K562 (cell line): ENCODE data around the gene MAMDC4. TPM values are rescaled to one million over a fixed set of nuclear protein-coding genes. Genes with fewer than 3 reads are reported as not detected.
A peak's percentile ranks its signal among the peaks of the same experiment; 100 is the strongest.

ENCODE experiments used
- CHD1 ChIP-seq: fragments of 200-600 bp; sonication (generic); IDR thresholded peaks from one replicate; pipeline ENCODE4 v1.6.1; 2012; ENCODE audit warnings: mild to moderate bottlenecking, moderate library complexity, low read length, inconsistent platforms
- FOXJ3 ChIP-seq: sonication (generic); formaldehyde crosslinking; IDR thresholded peaks from 2 replicates; pipeline ENCODE4 v1.4.0; 2020; ENCODE audit warnings: mild to moderate bottlenecking, missing genetic modification reagents
- HDAC8 ChIP-seq: fragments of 450-650 bp; IDR thresholded peaks from 2 replicates; pipeline ENCODE4 v1.6.1; 2016; ENCODE audit warnings: mild to moderate bottlenecking, missing genetic modification characterization, moderate library complexity, missing compliant biosample characterization
- HMGN3 ChIP-seq: IDR thresholded peaks from 2 replicates; pipeline ENCODE4 v1.6.1; 2011; ENCODE audit warnings: borderline replicate concordance, low read depth, mild to moderate bottlenecking, mixed read lengths, low read length; ENCODE audit not compliant: insufficient read length; ENCODE audit errors: extremely low read depth
- IRF1 ChIP-seq: sonication (generic); formaldehyde crosslinking; IDR thresholded peaks from 2 replicates; pipeline ENCODE4 v1.8.0; 2022; ENCODE audit warnings: missing genetic modification reagents, mild to moderate bottlenecking, borderline replicate concordance
- LEF1 ChIP-seq: fragments of 450-650 bp; IDR thresholded peaks from 2 replicates; pipeline ENCODE4 v1.6.1; 2016; ENCODE audit warnings: mild to moderate bottlenecking
- MCM3 ChIP-seq: fragments of 450-650 bp; IDR thresholded peaks from 2 replicates; pipeline ENCODE4 v1.6.1; 2016
- MTA1 ChIP-seq: fragments of 450-650 bp; IDR thresholded peaks from 2 replicates; pipeline ENCODE4 v1.6.1; 2017; ENCODE audit warnings: borderline replicate concordance
- RBM15 ChIP-seq: fragments of 200-400 bp; formaldehyde crosslinking; IDR thresholded peaks from 2 replicates; pipeline ENCODE4 v1.6.1; 2018; ENCODE audit warnings: mild to moderate bottlenecking, low read length, moderate library complexity; ENCODE audit not compliant: insufficient read depth
- SRSF1 ChIP-seq: fragments of 200-400 bp; formaldehyde crosslinking; IDR thresholded peaks from 2 replicates; pipeline ENCODE4 v1.6.1; 2017; ENCODE audit warnings: mild to moderate bottlenecking, low read depth, low read length, moderate library complexity
- SUPT5H ChIP-seq: fragments of 450-650 bp; IDR thresholded peaks from 2 replicates; pipeline ENCODE4 v1.6.1; 2016
- TCF3 ChIP-seq: sonication (generic); formaldehyde crosslinking; IDR thresholded peaks from 2 replicates; pipeline ENCODE4 v1.4.0; 2020; ENCODE audit warnings: mild to moderate bottlenecking, missing genetic modification reagents
- ZBTB11 ChIP-seq, 3 experiments: fragments of 200-800 bp in 1 of 3; fragments of 250-450 bp in 1 of 3; fragments of 450-650 bp in 1 of 3; sonication (Bioruptor Pico) in 1 of 3; sonication (Bioruptor generic) in 1 of 3; formaldehyde crosslinking in 1 of 3; IDR thresholded peaks; 2 replicates each; pipeline versions ENCODE4 v1.6.1 to v1.8.0; 2016 to 2022; ENCODE audit warnings: mild to moderate bottlenecking in 2 of 3, missing genetic modification characterization in 2 of 3, missing compliant biosample characterization in 1 of 3, moderate library complexity in 1 of 3
- ZNF717 ChIP-seq: fragments of 250-450 bp; sonication (Bioruptor Pico); IDR thresholded peaks from 2 replicates; pipeline ENCODE4 v1.5.0; 2021
- polyA plus RNA-seq, 8 experiments: library from polyadenylated mRNA; depleted of rRNA in 4 of 8; stranded (reverse) in 5 of 8; unstranded in 3 of 8; fragments of >200 nt; fragmentation: Nextera tagmentation in 2 of 8; fragmentation: Illumina TruSeq in 1 of 8; extraction: Ambion mirVana in 2 of 8; extraction: Trizol in 1 of 8; gene quantifications; 2 replicates each; pipeline versions ENCODE4 v1.2.1 to v1.2.3, GENCODE V29; 2011 to 2014; ENCODE audit warnings: inconsistent platforms in 1 of 8, missing spikeins in 1 of 8
- total RNA-seq, 7 experiments: library from RNA; depleted of rRNA in 6 of 7; stranded (reverse); fragments of >200 nt in 6 of 7; fragmentation: Illumina TruSeq in 2 of 7; extraction: Trizol in 2 of 7; gene quantifications; 2 replicates each; pipeline versions ENCODE4 v1.2.1 to v1.2.3, GENCODE V29; 2011 to 2021; ENCODE audit warnings: low replicate concordance in 1 of 7
- TF ChIP-seq, protein P1 (sequence below): fragments of 450-650 bp; IDR thresholded peaks from 2 replicates; pipeline ENCODE4 v1.6.1; 2017; ENCODE audit warnings: antibody characterized with exemption, mild to moderate bottlenecking
- TF ChIP-seq, protein P2 (sequence below): fragments of 450-650 bp; IDR thresholded peaks from 2 replicates; pipeline ENCODE4 v1.6.1; 2016

The MAMDC4 gene
- total and polyA plus RNA-seq, 9 of the 15 experiments (the other 6 are each of a cell fraction or from before 2014, with no cell fraction given) = 0.03 to 10.8 (median 1.5) TPM

DNA sequence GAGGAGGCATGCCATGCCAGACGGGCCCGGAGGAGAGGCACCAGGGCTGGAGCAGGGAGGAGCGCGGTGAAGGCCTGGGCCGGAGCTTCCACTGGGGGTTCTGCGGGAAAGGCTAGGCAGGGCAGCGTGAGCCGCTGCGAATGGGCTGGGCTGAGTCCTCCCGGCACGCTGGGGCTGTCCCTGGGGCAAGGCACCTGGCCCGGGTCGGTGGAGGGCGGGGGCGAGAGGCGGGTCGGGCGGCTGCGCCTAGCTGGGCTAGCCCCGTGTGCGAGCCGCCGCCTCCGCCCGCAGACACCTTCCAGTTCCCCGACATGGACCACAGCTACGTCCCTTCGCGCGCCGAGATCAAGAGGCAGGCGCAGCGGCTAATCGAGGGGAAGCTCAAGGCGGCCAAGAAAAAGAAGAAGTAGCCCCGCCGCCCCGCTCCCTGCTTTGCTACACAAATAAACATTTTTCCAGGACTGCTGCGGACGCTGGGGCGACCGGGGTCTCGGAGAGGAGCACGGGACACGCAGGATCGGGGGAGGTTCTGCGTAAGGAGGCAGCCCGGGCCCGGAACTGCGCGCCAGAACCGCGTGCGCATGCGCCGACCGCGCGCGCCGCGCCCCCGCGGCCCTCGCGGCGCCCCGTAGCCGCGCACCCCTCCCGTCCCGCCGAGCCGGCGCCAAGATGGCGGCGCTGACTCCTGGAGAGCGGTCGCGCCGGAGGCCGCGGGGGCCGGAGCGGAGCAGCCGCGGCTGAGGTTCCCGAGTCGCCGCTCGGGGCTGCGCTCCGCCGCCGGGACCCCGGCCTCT lies 44.7 kb upstream of the MAMDC4 start, which contains the start of gene RABL6 (continued):
- TF ChIP-seq ZBTB11 (CRISPR knock-in tag; IDR thresholded peaks at IDR 0.05) = no peak
- TF ChIP-seq, protein P1, sequence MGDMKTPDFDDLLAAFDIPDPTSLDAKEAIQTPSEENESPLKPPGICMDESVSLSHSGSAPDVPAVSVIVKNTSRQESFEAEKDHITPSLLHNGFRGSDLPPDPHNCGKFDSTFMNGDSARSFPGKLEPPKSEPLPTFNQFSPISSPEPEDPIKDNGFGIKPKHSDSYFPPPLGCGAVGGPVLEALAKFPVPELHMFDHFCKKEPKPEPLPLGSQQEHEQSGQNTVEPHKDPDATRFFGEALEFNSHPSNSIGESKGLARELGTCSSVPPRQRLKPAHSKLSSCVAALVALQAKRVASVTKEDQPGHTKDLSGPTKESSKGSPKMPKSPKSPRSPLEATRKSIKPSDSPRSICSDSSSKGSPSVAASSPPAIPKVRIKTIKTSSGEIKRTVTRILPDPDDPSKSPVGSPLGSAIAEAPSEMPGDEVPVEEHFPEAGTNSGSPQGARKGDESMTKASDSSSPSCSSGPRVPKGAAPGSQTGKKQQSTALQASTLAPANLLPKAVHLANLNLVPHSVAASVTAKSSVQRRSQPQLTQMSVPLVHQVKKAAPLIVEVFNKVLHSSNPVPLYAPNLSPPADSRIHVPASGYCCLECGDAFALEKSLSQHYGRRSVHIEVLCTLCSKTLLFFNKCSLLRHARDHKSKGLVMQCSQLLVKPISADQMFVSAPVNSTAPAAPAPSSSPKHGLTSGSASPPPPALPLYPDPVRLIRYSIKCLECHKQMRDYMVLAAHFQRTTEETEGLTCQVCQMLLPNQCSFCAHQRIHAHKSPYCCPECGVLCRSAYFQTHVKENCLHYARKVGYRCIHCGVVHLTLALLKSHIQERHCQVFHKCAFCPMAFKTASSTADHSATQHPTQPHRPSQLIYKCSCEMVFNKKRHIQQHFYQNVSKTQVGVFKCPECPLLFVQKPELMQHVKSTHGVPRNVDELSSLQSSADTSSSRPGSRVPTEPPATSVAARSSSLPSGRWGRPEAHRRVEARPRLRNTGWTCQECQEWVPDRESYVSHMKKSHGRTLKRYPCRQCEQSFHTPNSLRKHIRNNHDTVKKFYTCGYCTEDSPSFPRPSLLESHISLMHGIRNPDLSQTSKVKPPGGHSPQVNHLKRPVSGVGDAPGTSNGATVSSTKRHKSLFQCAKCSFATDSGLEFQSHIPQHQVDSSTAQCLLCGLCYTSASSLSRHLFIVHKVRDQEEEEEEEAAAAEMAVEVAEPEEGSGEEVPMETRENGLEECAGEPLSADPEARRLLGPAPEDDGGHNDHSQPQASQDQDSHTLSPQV = peak; percentile 73
- TF ChIP-seq IRF1 (CRISPR knock-in tag) = no peak
- no peak for TF ChIP-seq SRSF1
- TF ChIP-seq ZNF717 = no peak
- TF ChIP-seq MCM3 = no peak
- TF ChIP-seq HDAC8 (tag) = no peak
- TF ChIP-seq, protein P2, sequence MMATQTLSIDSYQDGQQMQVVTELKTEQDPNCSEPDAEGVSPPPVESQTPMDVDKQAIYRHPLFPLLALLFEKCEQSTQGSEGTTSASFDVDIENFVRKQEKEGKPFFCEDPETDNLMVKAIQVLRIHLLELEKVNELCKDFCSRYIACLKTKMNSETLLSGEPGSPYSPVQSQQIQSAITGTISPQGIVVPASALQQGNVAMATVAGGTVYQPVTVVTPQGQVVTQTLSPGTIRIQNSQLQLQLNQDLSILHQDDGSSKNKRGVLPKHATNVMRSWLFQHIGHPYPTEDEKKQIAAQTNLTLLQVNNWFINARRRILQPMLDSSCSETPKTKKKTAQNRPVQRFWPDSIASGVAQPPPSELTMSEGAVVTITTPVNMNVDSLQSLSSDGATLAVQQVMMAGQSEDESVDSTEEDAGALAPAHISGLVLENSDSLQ = no peak
- no peak for TF ChIP-seq RBM15
- TF ChIP-seq HMGN3 = peak; percentile 69
- peak; percentile 4; the same call in 1 of the 2 replicates for TF ChIP-seq TCF3 (CRISPR knock-in tag)
- peak; percentile 78 for TF ChIP-seq SUPT5H
- TF ChIP-seq FOXJ3 (CRISPR knock-in tag) = no peak
- TF ChIP-seq LEF1 = no peak
- no peak for TF ChIP-seq MTA1
- peak; percentile 17 for TF ChIP-seq CHD1
